ENCODE data around the gene VANGL1.

VANGL1 gene

DNA sequence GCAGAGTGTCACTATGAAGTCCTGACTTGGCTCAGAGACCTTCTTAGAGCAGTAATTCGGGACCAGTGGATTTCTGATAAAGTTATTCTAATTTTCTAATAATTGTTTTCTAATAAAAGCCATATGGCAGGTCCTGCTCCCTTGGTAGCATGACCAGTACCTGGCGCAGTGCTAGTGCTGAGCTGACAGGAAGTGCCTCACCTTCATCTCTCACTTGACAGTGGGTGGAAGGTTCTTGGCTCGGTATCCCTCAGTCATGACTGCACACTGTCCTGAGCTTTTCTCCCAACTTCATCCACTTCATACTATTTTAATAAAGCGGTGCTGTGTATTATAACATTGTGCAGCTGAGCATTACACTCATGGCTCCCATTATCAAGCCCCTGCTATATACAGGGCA lies 14.1 kb downstream of the VANGL1 start:
- H3K4me2 ChIP-seq, result no peak overlapping the region

GRCh38 chr1:115656461-115657077 lies 14.8 kb downstream of the VANGL1 start:
- no peak overlapping the region for H3K9ac ChIP-seq
- H3K27ac ChIP-seq, result no peak overlapping the region
- no peaks in the 10 kb centered on the region for H4K20me1 ChIP-seq (ENCODE audit: insufficient read depth)
- H3K36me3 ChIP-seq (ENCODE audit: insufficient read depth), result no peaks in the 10 kb centered on the region
- no peaks in the 10 kb centered on the region for H3K4me1 ChIP-seq (ENCODE audit: low read depth, poor library complexity, severe bottlenecking)
- H3K4me2 ChIP-seq, result no peak overlapping the region
- no peaks in the 10 kb centered on the region for H3K79me2 ChIP-seq (ENCODE audit: insufficient read depth, low read depth)
- TF ChIP-seq, protein P1, sequence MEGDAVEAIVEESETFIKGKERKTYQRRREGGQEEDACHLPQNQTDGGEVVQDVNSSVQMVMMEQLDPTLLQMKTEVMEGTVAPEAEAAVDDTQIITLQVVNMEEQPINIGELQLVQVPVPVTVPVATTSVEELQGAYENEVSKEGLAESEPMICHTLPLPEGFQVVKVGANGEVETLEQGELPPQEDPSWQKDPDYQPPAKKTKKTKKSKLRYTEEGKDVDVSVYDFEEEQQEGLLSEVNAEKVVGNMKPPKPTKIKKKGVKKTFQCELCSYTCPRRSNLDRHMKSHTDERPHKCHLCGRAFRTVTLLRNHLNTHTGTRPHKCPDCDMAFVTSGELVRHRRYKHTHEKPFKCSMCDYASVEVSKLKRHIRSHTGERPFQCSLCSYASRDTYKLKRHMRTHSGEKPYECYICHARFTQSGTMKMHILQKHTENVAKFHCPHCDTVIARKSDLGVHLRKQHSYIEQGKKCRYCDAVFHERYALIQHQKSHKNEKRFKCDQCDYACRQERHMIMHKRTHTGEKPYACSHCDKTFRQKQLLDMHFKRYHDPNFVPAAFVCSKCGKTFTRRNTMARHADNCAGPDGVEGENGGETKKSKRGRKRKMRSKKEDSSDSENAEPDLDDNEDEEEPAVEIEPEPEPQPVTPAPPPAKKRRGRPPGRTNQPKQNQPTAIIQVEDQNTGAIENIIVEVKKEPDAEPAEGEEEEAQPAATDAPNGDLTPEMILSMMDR (conservative IDR thresholded peaks at IDR 0.05; ENCODE audit: low read depth, low read length), result no peak
- H3K4me3 ChIP-seq (IDR thresholded peaks at IDR 0.05; ENCODE audit: insufficient read depth, low read depth, low read length), result no peak overlapping the region
- no peaks in the 10 kb centered on the region for H3K27me3 ChIP-seq (ENCODE audit: insufficient read depth, low read depth)
- no peak overlapping the region for H2AFZ ChIP-seq (ENCODE audit: low read depth)

More for the DNA sequence above, 14.1 kb downstream of the VANGL1 start:
- TF ChIP-seq, protein P1 (conservative IDR thresholded peaks at IDR 0.05; ENCODE audit: low read depth, low read length), result no peak
- peaks cover 6% of the 10 kb centered on the region; the same call in 1 of the 2 replicates for H3K79me2 ChIP-seq (ENCODE audit: insufficient read depth, low read depth)
- no peaks in the 10 kb centered on the region for H4K20me1 ChIP-seq (ENCODE audit: insufficient read depth)
- H3K36me3 ChIP-seq (ENCODE audit: insufficient read depth), result no peaks in the 10 kb centered on the region
- no peaks in the 10 kb centered on the region for H3K27me3 ChIP-seq (ENCODE audit: insufficient read depth, low read depth)
- no peak overlapping the region for H3K27ac ChIP-seq
- peaks cover 5% of the 10 kb centered on the region for H3K4me1 ChIP-seq (ENCODE audit: low read depth, poor library complexity, severe bottlenecking)
- H3K4me3 ChIP-seq (IDR thresholded peaks at IDR 0.05; ENCODE audit: insufficient read depth, low read depth, low read length), result no peak overlapping the region
- no peak overlapping the region for H2AFZ ChIP-seq (ENCODE audit: low read depth)
- H3K9ac ChIP-seq, result no peak overlapping the region

DNA sequence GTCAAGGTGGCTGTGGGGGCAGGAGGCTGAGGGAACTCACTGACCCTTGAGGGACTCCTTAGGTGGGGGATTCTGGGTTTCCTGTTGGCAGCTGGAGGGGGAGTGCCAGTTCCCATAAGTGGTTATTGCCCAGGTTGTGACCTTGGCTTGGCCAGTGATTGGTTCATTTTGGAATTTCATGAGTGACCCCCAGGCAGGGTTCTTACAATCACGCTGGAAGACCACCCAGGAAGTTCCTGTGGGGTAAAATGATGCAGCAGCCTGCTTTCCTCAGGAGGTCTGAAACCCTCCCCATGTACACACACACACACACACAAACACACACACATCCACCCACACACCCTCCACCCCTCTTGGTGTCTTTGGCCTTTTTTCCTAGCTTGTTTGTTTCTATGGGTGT lies 16.9 kb downstream of the VANGL1 start:
- no peak overlapping the region for H3K4me3 ChIP-seq (IDR thresholded peaks at IDR 0.05; ENCODE audit: insufficient read depth, low read depth, low read length)
- TF ChIP-seq, protein P1 (conservative IDR thresholded peaks at IDR 0.05; ENCODE audit: low read depth, low read length), result no peak
- no peak overlapping the region for H3K9ac ChIP-seq
- H3K4me2 ChIP-seq, result no peak overlapping the region
- H3K79me2 ChIP-seq (ENCODE audit: insufficient read depth, low read depth), result no peaks in the 10 kb centered on the region
- H3K27me3 ChIP-seq (ENCODE audit: insufficient read depth, low read depth), result no peaks in the 10 kb centered on the region
- H4K20me1 ChIP-seq (ENCODE audit: insufficient read depth), result no peaks in the 10 kb centered on the region
- H3K36me3 ChIP-seq (ENCODE audit: insufficient read depth), result no peaks in the 10 kb centered on the region
- H3K27ac ChIP-seq, result no peak overlapping the region
- H2AFZ ChIP-seq (ENCODE audit: low read depth), result no peak overlapping the region
- H3K4me1 ChIP-seq (ENCODE audit: low read depth, poor library complexity, severe bottlenecking), result no peaks in the 10 kb centered on the region

DNA sequence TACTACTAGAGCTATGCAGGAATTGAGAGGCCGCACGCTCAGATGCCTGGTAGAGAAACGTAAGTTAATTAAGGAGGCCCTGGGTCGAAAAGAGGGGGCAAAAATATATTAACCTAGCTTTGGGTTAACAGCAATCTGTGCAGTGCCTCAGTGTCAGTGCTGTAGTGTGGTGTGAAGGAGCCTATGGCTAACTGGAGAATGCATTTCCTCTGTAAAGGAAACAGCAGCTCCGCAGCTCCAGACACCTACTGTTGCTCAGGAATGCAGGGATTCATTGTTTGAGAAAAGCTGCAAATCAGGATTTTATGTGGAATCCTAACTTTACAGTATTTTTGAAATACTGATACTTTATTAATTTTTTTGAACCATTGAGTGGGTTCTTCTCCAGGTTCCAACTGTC lies 18.4 kb downstream of the VANGL1 start:
- Histone ChIP-seq H3K9ac (no peak overlapping the region), H3K79me2 (ENCODE audit: insufficient read depth, low read depth) (no peaks in the 10 kb centered on the region), H3K4me3 (IDR thresholded peaks at IDR 0.05; ENCODE audit: insufficient read depth, low read depth, low read length) (no peak overlapping the region), H4K20me1 (ENCODE audit: insufficient read depth) (no peaks in the 10 kb centered on the region), H3K27me3 (ENCODE audit: insufficient read depth, low read depth) (no peaks in the 10 kb centered on the region), H3K4me2 (no peak overlapping the region), H2AFZ (ENCODE audit: low read depth) (no peak overlapping the region), H3K27ac (no peak overlapping the region), H3K36me3 (ENCODE audit: insufficient read depth) (no peaks in the 10 kb centered on the region), H3K4me1 (ENCODE audit: low read depth, poor library complexity, severe bottlenecking) (no peaks in the 10 kb centered on the region)
- TF ChIP-seq, protein P1 (conservative IDR thresholded peaks at IDR 0.05; ENCODE audit: low read depth, low read length), result no peak
